ENCODE data around the gene RNF144B. TPM values are rescaled to one million over a fixed set of nuclear protein-coding genes. Genes with fewer than 3 reads are reported as not detected.
A peak's percentile ranks its signal among the peaks of the same experiment; 100 is the strongest.

The RNF144B gene
- total RNA-seq, 1 donor from 2014 or later, result 13.5 TPM

DNA sequence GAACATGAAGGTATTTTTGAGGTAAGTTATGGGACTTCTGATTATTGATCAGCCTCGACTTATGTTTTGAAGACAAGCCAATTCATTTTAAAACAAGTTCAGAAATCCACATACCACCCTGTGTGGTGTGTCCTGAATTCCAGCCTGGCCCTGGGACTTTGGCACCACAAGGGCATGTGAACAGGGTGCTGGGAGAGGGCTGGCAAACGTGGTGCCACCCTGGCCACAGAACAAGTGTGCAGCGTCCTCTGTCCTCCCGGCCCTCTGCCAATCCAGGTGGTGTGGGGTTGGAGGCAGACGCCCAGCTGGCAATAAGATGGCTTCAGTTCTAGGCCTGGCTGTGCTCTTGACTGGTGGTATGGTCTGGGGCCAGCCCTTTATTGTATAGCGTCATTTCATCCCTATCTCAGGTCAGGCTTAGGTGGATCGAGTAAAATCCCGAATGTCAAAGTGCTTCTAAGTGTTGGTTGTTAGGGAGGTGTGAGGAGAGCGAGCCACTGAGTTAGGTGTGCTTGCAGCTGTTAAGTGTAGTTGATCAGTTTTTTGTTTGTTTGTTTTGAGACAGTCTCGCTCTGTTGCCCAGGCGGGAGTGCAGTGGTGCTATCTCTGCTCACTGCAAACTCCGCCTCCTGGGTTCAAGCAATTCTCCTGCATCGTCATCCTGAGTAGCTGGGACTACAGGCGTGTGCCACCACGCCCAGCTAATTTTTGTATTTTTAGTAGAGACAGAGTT is 84.2 kb downstream of the RNF144B start:
- ATAC-seq (ENCODE audit: low read depth) (no peak), DNase-seq (no peak)
- H3K4me3 Mint-ChIP-seq, result no peak overlapping the region
- intact Hi-C loops (cut with micrococcal nuclease), result loop anchor here (10.0 kb wide), 1 partner anchor 487 kb away; the partner anchor contains the start of gene KIF13A
- H3K9me3 Mint-ChIP-seq, result no peaks in the 10 kb centered on the region
- CTCF ChIA-PET, result no interaction called here
- H3K27me3 Mint-ChIP-seq, result no peaks in the 10 kb centered on the region
- no peak overlapping the region for H3K27ac Mint-ChIP-seq
- TF ChIP-seq, protein P1, sequence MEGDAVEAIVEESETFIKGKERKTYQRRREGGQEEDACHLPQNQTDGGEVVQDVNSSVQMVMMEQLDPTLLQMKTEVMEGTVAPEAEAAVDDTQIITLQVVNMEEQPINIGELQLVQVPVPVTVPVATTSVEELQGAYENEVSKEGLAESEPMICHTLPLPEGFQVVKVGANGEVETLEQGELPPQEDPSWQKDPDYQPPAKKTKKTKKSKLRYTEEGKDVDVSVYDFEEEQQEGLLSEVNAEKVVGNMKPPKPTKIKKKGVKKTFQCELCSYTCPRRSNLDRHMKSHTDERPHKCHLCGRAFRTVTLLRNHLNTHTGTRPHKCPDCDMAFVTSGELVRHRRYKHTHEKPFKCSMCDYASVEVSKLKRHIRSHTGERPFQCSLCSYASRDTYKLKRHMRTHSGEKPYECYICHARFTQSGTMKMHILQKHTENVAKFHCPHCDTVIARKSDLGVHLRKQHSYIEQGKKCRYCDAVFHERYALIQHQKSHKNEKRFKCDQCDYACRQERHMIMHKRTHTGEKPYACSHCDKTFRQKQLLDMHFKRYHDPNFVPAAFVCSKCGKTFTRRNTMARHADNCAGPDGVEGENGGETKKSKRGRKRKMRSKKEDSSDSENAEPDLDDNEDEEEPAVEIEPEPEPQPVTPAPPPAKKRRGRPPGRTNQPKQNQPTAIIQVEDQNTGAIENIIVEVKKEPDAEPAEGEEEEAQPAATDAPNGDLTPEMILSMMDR (IDR thresholded peaks at IDR 0.05), result no peak
- H3K36me3 Mint-ChIP-seq (ENCODE audit: low read depth), result peaks cover 21% of the 10 kb centered on the region
- POLR2A ChIA-PET, result no interaction called here
- H3K4me1 Mint-ChIP-seq, result peaks cover 18% of the 10 kb centered on the region

DNA sequence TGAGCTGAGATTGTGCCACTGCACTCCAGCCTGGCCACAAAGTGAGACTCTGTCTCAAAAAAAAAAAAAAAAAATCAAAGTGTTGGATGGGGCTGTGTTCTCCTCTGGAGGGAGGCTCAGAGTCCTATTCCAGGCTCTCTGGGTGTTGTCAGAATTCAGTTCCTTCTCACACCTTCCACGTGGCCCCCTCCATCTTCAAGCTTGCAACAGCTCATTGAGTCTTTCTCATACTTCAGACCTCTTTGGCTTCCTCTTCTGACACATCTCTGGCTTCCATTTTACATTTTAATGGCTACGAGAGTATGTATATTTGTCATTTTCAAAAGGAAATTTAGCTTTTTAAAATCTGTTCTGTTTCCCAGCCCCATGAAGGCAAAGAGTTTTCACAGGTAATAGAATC is 85.8 kb downstream of the RNF144B start:
- H3K4me3 Mint-ChIP-seq, result no peak overlapping the region
- H3K9me3 Mint-ChIP-seq, result no peaks in the 10 kb centered on the region
- TF ChIP-seq, protein P1 (IDR thresholded peaks at IDR 0.05), result no peak
- H3K27ac Mint-ChIP-seq, result no peak overlapping the region
- intact Hi-C loops (cut with micrococcal nuclease), result loop anchor here (10.0 kb wide), 1 partner anchor 488 kb away; the partner anchor contains the start of gene KIF13A
- no peaks in the 10 kb centered on the region for H3K27me3 Mint-ChIP-seq
- CTCF ChIA-PET, result no interaction called here
- ATAC-seq (ENCODE audit: low read depth), result no peak
- DNase-seq, result no peak
- POLR2A ChIA-PET, result interaction anchor here (0.5 kb wide), 1 partner anchor 86 kb away, joined by 4 read pairs; no protein-coding TSS in a partner anchor
- H3K4me1 Mint-ChIP-seq, result peaks cover 34% of the 10 kb centered on the region
- H3K36me3 Mint-ChIP-seq (ENCODE audit: low read depth), result peaks cover 8% of the 10 kb centered on the region

DNA sequence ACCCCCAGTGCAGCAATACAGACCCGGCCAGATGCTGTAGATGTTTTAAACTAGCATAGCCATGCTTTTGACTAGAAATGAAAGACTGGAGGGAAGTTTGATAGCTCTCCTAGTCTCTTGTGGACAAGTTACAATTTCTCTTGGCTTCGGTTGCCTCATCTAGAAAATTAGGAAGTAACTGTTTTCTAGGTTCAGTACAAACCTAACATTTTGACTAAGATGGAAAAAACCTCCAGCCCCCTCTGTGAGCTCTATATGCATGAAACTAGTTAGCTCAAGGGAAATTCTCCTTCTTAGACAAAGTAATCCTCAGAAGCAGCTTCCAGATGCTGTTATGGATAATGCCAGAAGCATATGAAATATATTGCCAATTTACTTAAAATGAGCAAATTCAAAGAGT is 86.6 kb downstream of the RNF144B start:
- Mint-ChIP-seq H3K9me3 (no peaks in the 10 kb centered on the region), H3K4me3 (no peak overlapping the region), H3K27ac (no peak overlapping the region), H3K4me1 (peaks cover 38% of the 10 kb centered on the region), H3K27me3 (no peaks in the 10 kb centered on the region), H3K36me3 (ENCODE audit: low read depth) (peaks cover under 1% of the 10 kb centered on the region)
- TF ChIP-seq, protein P1 (IDR thresholded peaks at IDR 0.05), result no peak
- intact Hi-C loops (cut with micrococcal nuclease), result loop anchor here (10.0 kb wide), 1 partner anchor 489 kb away; the partner anchor contains the start of gene KIF13A
- DNase-seq (no peak), ATAC-seq (ENCODE audit: low read depth) (peak; percentile 25)
- CTCF ChIA-PET, result no interaction called here
- POLR2A ChIA-PET, result interaction anchor here (0.6 kb wide), 1 partner anchor 33 kb away, joined by 4 read pairs; no protein-coding TSS in a partner anchor

DNA sequence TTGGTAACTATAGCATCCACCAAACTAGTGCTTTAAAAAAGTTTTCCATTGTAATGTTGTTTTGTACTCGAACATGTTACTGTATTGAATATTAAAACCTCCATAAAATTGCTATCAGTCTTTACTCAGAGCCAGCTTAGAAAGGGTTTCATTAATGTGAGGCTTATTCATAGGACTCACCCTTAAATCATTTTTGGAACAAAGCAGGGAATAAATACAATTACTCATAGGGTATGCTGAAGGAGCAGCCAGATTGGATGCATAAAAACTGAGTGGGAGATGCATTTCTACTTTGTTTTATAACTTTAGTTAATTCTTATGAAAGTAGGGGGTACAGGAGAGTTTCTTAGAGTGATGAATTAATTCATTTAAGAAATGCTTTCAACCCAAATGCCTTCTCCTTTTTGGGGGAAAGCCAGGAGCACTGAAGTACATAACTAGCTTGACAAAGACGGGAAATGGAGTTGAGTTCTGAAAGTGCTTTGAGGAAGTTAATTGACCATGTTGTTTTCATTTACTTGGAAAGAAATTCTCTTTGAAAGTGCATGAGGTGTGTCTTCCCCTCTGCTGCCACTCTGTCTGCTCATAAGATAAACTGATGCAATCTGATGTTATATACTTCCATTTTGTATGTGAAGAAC is 90.3 kb downstream of the RNF144B start:
- Mint-ChIP-seq H3K27ac (peak overlapping the region; percentile 82), H3K4me1 (peaks cover 46% of the 10 kb centered on the region), H3K27me3 (no peaks in the 10 kb centered on the region), H3K36me3 (ENCODE audit: low read depth) (no peaks in the 10 kb centered on the region), H3K4me3 (peak overlapping the region; percentile 55), H3K9me3 (peaks cover 6% of the 10 kb centered on the region)
- ChIA-PET CTCF (interaction anchor here (1.0 to 1.2 kb wide), 2 partner anchors 26 to 76 kb away, joined by 3 read pairs; no protein-coding TSS in a partner anchor), POLR2A (interaction anchor here (0.7 to 1.7 kb wide), 3 partner anchors 147 to 166 kb away, joined by 3 to 8 read pairs (median 7); no protein-coding TSS in a partner anchor)
- peak; percentile 80 for ATAC-seq (ENCODE audit: low read depth)
- TF ChIP-seq, protein P1 (IDR thresholded peaks at IDR 0.05), result no peak
- intact Hi-C loops (cut with micrococcal nuclease), result loop anchor here (5.0 to 10.0 kb wide), 3 partner anchors 75 to 493 kb away; partner anchors contain the start of genes KIF13A and RNF144B
- DNase-seq, result no peak

DNA sequence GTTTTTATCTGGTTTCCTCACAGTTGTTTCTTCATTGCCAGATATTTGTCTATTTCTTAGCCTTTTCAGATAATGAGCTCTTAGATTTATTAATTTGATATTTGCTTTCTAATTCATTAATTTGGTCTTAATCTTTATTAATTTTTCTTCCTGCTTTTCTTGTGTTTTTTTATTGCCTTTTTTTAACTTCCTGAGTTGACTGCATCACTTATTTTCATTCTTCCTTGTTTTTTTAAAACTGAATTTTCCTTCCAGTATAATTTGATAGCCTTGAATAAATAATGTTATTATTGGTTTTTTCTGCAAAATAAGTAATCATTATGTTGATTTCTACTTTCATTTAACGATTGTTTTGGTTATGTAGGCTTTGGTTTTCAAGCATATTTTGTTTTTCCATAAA is 91.5 kb downstream of the RNF144B start:
- DNase-seq (no peak), ATAC-seq (ENCODE audit: low read depth) (no peak)
- H3K27me3 Mint-ChIP-seq, result no peaks in the 10 kb centered on the region
- no peak overlapping the region for H3K27ac Mint-ChIP-seq
- H3K9me3 Mint-ChIP-seq, result peaks cover 6% of the 10 kb centered on the region
- no peak overlapping the region for H3K4me3 Mint-ChIP-seq
- TF ChIP-seq, protein P1 (IDR thresholded peaks at IDR 0.05), result no peak
- H3K4me1 Mint-ChIP-seq, result peaks cover 41% of the 10 kb centered on the region
- no peaks in the 10 kb centered on the region for H3K36me3 Mint-ChIP-seq (ENCODE audit: low read depth)
- intact Hi-C loops (cut with micrococcal nuclease), result loop anchor here (5.0 to 10.0 kb wide), 3 partner anchors 76 to 494 kb away; partner anchors contain the start of genes KIF13A and RNF144B
- CTCF ChIA-PET, result no interaction called here
- POLR2A ChIA-PET, result no interaction called here

Data from activated B cell treated with CpG ODN at 0.5 μM for 24 hours (primary cell).